Measurements from ENCODE around the gene WFIKKN2.

WFIKKN2 gene

DNA sequence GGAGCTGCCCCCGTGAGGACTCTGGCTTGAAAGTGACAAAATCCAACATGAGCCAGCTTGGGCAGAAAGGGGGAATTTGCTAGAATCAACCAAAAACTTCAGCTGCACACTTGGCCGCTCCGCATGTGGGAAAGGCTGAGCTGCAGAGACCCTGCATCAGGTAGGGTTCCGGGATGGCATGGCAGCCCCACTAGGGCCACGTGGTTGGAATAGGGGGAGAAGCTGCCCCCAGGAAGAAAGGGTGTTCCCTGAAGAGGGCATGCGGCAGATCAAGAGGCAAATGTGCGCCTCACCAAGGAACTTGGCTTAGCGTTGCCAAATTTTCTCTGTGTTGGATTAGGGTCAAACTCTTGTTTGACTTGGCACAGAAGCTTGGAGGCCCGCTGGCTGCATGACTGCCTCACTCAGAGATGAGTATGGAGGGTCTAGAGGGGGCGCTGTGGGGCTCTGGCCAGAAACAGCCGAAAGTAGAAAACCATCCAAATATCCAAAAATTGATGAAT is 29.2 kb upstream of the WFIKKN2 start:
- peaks cover 0 to 10% (median 4%) of the 10 kb centered on the region in 4 donors for H3K4me1 ChIP-seq
- no peak for DNase-seq
- H3K36me3 ChIP-seq: no peaks in the 10 kb centered on the region
- H3K4me3 ChIP-seq: no peak overlapping the region
- no peak for TF ChIP-seq CTCF (IDR thresholded peaks at IDR 0.05)
- H3K27me3 ChIP-seq: no peaks in the 10 kb centered on the region
- no peak overlapping the region for H3K27ac ChIP-seq
- H3K9me3 ChIP-seq: no peaks in the 10 kb centered on the region
- intact Hi-C loops (cut with DNase I; ENCODE audit: low total_unique reads): no loop called here

GRCh38 chr17:50807009-50807408 is 28.4 kb upstream of the WFIKKN2 start:
- DNase-seq: no peak
- TF ChIP-seq CTCF (IDR thresholded peaks at IDR 0.05): no peak
- H3K4me1 ChIP-seq: peaks cover 0 to 10% (median 4%) of the 10 kb centered on the region in 4 donors
- H3K27ac ChIP-seq: no peak overlapping the region
- intact Hi-C loops (cut with DNase I; ENCODE audit: low total_unique reads): no loop called here
- no peaks in the 10 kb centered on the region for H3K27me3 ChIP-seq
- H3K36me3 ChIP-seq: no peaks in the 10 kb centered on the region
- no peaks in the 10 kb centered on the region for H3K9me3 ChIP-seq
- no peak overlapping the region for H3K4me3 ChIP-seq

GRCh38 chr17:50807675-50808074 is 27.7 kb upstream of the WFIKKN2 start:
- no peak overlapping the region for H3K27ac ChIP-seq
- TF ChIP-seq CTCF (IDR thresholded peaks at IDR 0.05): no peak
- H3K27me3 ChIP-seq: no peaks in the 10 kb centered on the region
- peaks cover 0 to 10% (median 4%) of the 10 kb centered on the region in 4 donors for H3K4me1 ChIP-seq
- intact Hi-C loops (cut with DNase I; ENCODE audit: low total_unique reads): no loop called here
- no peak overlapping the region for H3K4me3 ChIP-seq
- no peak for DNase-seq
- no peaks in the 10 kb centered on the region for H3K36me3 ChIP-seq
- H3K9me3 ChIP-seq: no peaks in the 10 kb centered on the region

GRCh38 chr17:50808413-50808812 is 27.0 kb upstream of the WFIKKN2 start:
- peaks cover 0 to 10% (median 4%) of the 10 kb centered on the region in 4 donors for H3K4me1 ChIP-seq
- no peak overlapping the region for H3K27ac ChIP-seq
- DNase-seq: no peak
- TF ChIP-seq CTCF (IDR thresholded peaks at IDR 0.05): no peak
- intact Hi-C loops (cut with DNase I; ENCODE audit: low total_unique reads): no loop called here
- H3K4me3 ChIP-seq: no peak overlapping the region
- no peaks in the 10 kb centered on the region for H3K9me3 ChIP-seq
- H3K36me3 ChIP-seq: no peaks in the 10 kb centered on the region
- no peaks in the 10 kb centered on the region for H3K27me3 ChIP-seq

- Histone ChIP-seq H3K27me3 (no peaks in the 10 kb centered on the region), H3K36me3 (no peaks in the 10 kb centered on the region), H3K27ac (no peak overlapping the region), H3K4me1 (peaks cover 0 to 10% (median 4%) of the 10 kb centered on the region in 4 donors), H3K9me3 (no peaks in the 10 kb centered on the region), H3K4me3 (no peak overlapping the region)
- no peak for TF ChIP-seq CTCF (IDR thresholded peaks at IDR 0.05)
- DNase-seq: no peak
- intact Hi-C loops (cut with DNase I; ENCODE audit: low total_unique reads): no loop called here
Measured at GRCh38 chr17:50808888-50809287, 26.5 kb upstream of the WFIKKN2 start.

GRCh38 chr17:50813583-50813982 is 21.8 kb upstream of the WFIKKN2 start:
- no peak overlapping the region for H3K4me3 ChIP-seq
- H3K27ac ChIP-seq: no peak overlapping the region
- no peak for DNase-seq
- H3K4me1 ChIP-seq: peaks cover 0 to 8% (median 3%) of the 10 kb centered on the region in 4 donors
- H3K36me3 ChIP-seq: no peaks in the 10 kb centered on the region
- intact Hi-C loops (cut with DNase I; ENCODE audit: low total_unique reads): no loop called here
- H3K9me3 ChIP-seq: no peaks in the 10 kb centered on the region
- H3K27me3 ChIP-seq: peaks cover 0 to 11% of the 10 kb centered on the region in 2 donors
- TF ChIP-seq CTCF (IDR thresholded peaks at IDR 0.05): no peak
